Fibroblast of lung (primary cell): ENCODE results near the gene PCDHA5. TPM values are rescaled to one million over a fixed set of nuclear protein-coding genes. Genes with fewer than 3 reads are reported as not detected.
"Not testable (repeated sequence)": the region's sequence is repeated elsewhere in the genome, so short reads cannot be mapped to it uniquely, and the experiment has no call there.

Source experiments
- DNase-seq, 2 donors: peaks; one replicate each; pipeline versions ENCODE4 v3.0.0 to v3.0.0-alpha.2; 2010; ENCODE audit warnings: low read depth in 2 of 2
- H2AFZ ChIP-seq: 2 replicates; pipeline ENCODE4 v1.5.1; 2012; ENCODE audit warnings: low read length, control low read depth, inconsistent platforms
- H3K27ac ChIP-seq: 2 replicates; pipeline ENCODE4 v1.5.1; 2011; ENCODE audit warnings: low read length, control low read depth; ENCODE audit not compliant: insufficient read depth
- H3K27me3 ChIP-seq: 2 replicates; pipeline ENCODE4 v1.5.1; 2011; ENCODE audit warnings: mild to moderate bottlenecking, low read length; ENCODE audit not compliant: control insufficient read depth, insufficient read depth
- H3K36me3 ChIP-seq: 2 replicates; pipeline ENCODE4 v1.5.1; 2011; ENCODE audit warnings: low read length; ENCODE audit not compliant: control insufficient read depth, insufficient read depth
- H3K4me1 ChIP-seq: 2 replicates; pipeline ENCODE4 v1.5.1; 2011; ENCODE audit warnings: low read length; ENCODE audit not compliant: control insufficient read depth, insufficient read depth; ENCODE audit errors: extremely low read depth
- H3K4me2 ChIP-seq: 2 replicates; pipeline ENCODE4 v1.5.1; 2011; ENCODE audit warnings: low read length, control low read depth; ENCODE audit not compliant: insufficient read depth; ENCODE audit errors: extremely low read depth
- H3K4me3 ChIP-seq, 4 experiments: fragments of 200-600 bp in 1 of 4; sonication (generic) in 1 of 4; replicated peaks in 1 of 4; 2 replicates each; pipeline ENCODE4 v1.5.1; 2011 to 2016; ENCODE audit warnings: low read length in 4 of 4, low read depth in 3 of 4, mild to moderate bottlenecking in 3 of 4, control low read depth in 2 of 4, inconsistent platforms in 1 of 4, mixed read lengths in 1 of 4; ENCODE audit not compliant: insufficient read depth in 1 of 4; ENCODE audit errors: control extremely low read depth in 1 of 4
- H3K79me2 ChIP-seq: 2 replicates; pipeline ENCODE4 v1.5.1; 2012; ENCODE audit warnings: mild to moderate bottlenecking, low read length, inconsistent platforms; ENCODE audit not compliant: control insufficient read depth, insufficient read depth
- H3K9ac ChIP-seq: 2 replicates; pipeline ENCODE4 v1.5.1; 2011; ENCODE audit warnings: mild to moderate bottlenecking, low read length, control low read depth; ENCODE audit not compliant: insufficient read depth
- H3K9me3 ChIP-seq: 2 replicates; pipeline ENCODE4 v1.5.1; 2012; ENCODE audit warnings: low read depth, low read length; ENCODE audit not compliant: control insufficient read depth, insufficient read depth
- H4K20me1 ChIP-seq: 2 replicates; pipeline ENCODE4 v1.5.1; 2011; ENCODE audit warnings: low read length; ENCODE audit not compliant: control insufficient read depth, insufficient read depth; ENCODE audit errors: extremely low read depth
- CTCF ChIP-seq, 2 donors: IDR thresholded peaks in 1 of 2; conservative IDR thresholded peaks in 1 of 2; 1 replicate in 1 of 2; 2 replicates in 1 of 2; pipeline ENCODE4 v1.5.1; 2011 to 2012; ENCODE audit warnings: low read length in 2 of 2, control low read depth in 1 of 2, inconsistent platforms in 1 of 2, low read depth in 1 of 2, mild to moderate bottlenecking in 1 of 2
- EZH2 ChIP-seq: IDR thresholded peaks from 2 replicates; pipeline ENCODE4 v1.5.1; 2012; ENCODE audit warnings: low read length, control low read depth, mild to moderate bottlenecking; ENCODE audit errors: missing control alignments
- polyA plus RNA-seq, 2 donors: library from polyadenylated mRNA; depleted of rRNA in 1 of 2; stranded (reverse) in 1 of 2; unstranded in 1 of 2; fragments of >200 nt; gene quantifications; 2 replicates each; pipeline ENCODE4 v1.2.1, GENCODE V29; 2011 to 2012; ENCODE audit warnings: missing spikeins in 1 of 2
- total RNA-seq: library from RNA; depleted of rRNA; stranded (reverse); fragments of >200 nt; gene quantifications from 2 replicates; pipeline ENCODE4 v1.2.1, GENCODE V29; 2014

Gene PCDHA5
- total and polyA plus RNA-seq, 2 donors (not counting 1 experiment from before 2014, with no cell fraction given) = 0.24 to 0.33 TPM

DNA sequence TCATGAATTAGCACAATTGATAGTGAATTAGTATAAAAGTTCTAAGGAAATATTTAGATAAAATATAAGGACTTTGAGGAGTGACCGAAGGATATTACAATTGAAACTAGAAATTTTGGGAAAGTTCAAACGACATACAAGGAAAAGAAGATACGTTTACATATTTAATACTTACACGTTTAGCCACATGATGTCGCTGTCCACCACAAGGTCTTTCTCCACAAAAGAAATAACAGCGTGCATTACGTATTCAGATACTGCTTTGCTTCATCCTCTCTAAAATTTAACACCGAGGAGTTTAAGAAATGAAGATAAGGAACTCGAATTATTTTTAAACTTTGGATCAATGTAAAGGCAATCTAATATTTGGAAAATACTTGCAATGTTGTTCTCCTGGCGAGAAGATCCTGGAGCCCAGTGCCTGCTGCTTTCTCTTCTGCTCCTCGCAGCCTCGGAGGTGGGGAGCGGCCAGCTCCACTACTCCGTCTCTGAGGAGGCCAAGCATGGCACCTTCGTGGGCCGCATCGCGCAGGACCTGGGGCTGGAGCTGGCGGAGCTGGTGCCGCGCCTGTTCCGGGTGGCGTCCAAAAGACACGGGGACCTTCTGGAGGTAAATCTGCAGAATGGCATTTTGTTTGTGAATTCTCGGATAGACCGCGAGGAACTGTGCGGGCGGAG lies 20.5 kb upstream of the PCDHA5 start, which contains the start of gene PCDHA3:
Gene PCDHA3 (plus strand): TSS at position 242 of the 678 bp plus-strand sequence.
- Histone ChIP-seq H3K9me3 (no peaks in the 10 kb centered on the region), H3K4me2 (no peak within 1 kb of the TSS), H3K36me3 (no peaks in the 10 kb centered on the region), H3K27ac (no peak within 1 kb of the TSS), H2AFZ (no peak within 1 kb of the TSS), H3K9ac (no peak within 1 kb of the TSS), H3K4me1 (no peaks in the 10 kb centered on the region), H3K27me3 (no peaks in the 10 kb centered on the region), H4K20me1 (no peaks in the 10 kb centered on the region), H3K4me3 (peak within 1 kb of the TSS in 2 of 4 experiments; percentile 0 to 45), H3K79me2 (no peaks in the 10 kb centered on the region)
- TF ChIP-seq CTCF (conservative IDR thresholded peaks at IDR 0.05 in 1 of 2, IDR thresholded peaks at IDR 0.05 in 1 of 2; ENCODE audit: low read depth in 1 of 2, low read length in 2 of 2) = peak in 1 of 2 donors; percentile 26
- no peak for TF ChIP-seq EZH2
- DNase-seq = peak; percentile 18 to 39

DNA sequence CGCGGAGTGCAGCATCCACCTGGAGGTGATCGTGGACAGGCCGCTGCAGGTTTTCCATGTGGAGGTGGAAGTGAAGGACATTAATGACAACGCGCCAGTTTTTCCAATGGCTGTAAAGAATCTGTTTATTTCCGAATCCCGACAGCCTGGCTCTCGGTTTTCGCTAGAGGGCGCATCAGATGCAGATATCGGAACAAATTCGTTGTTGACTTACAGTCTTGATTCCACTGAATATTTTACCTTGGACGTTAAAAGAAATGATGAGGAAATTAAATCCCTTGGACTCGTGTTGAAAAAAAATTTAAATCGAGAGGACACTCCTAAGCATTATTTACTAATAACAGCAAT lies 19.9 kb upstream of the PCDHA5 start:
- Histone ChIP-seq H3K27me3 (no peaks in the 10 kb centered on the region), H3K9ac (no peak overlapping the region), H3K27ac (no peak overlapping the region), H2AFZ (no peak overlapping the region), H3K4me2 (no peak overlapping the region), H3K9me3 (no peaks in the 10 kb centered on the region), H4K20me1 (no peaks in the 10 kb centered on the region), H3K36me3 (no peaks in the 10 kb centered on the region), H3K4me1 (no peaks in the 10 kb centered on the region), H3K79me2 (no peaks in the 10 kb centered on the region), H3K4me3 (peak overlapping the region in 1 of 4 experiments; percentile 45)
- DNase-seq = no peak
- TF ChIP-seq CTCF (conservative IDR thresholded peaks at IDR 0.05 in 1 of 2, IDR thresholded peaks at IDR 0.05 in 1 of 2; ENCODE audit: low read depth in 1 of 2, low read length in 2 of 2) = peak; percentile 18 to 23
- TF ChIP-seq EZH2 = no peak

GRCh38 chr5:140802381-140802780 lies 19.0 kb upstream of the PCDHA5 start:
- not testable (repeated sequence) for H3K4me2 ChIP-seq, H3K27ac ChIP-seq, H3K4me3 ChIP-seq, H3K4me1 ChIP-seq, H2AFZ ChIP-seq, H3K9me3 ChIP-seq, H3K27me3 ChIP-seq, H3K36me3 ChIP-seq, H4K20me1 ChIP-seq, H3K79me2 ChIP-seq, DNase-seq, H3K9ac ChIP-seq
